HG03521 (cell line): ENCODE measurements around the gene PTPRZ1.

Experiments used
- ATAC-seq: cut with Tn5 transposase; IDR thresholded peaks from one replicate; pipeline ENCODE4 v1.9.1; 2021; ENCODE audit warnings: mild to moderate bottlenecking, moderate library complexity; ENCODE audit not compliant: unreplicated experiment

PTPRZ1 gene

DNA sequence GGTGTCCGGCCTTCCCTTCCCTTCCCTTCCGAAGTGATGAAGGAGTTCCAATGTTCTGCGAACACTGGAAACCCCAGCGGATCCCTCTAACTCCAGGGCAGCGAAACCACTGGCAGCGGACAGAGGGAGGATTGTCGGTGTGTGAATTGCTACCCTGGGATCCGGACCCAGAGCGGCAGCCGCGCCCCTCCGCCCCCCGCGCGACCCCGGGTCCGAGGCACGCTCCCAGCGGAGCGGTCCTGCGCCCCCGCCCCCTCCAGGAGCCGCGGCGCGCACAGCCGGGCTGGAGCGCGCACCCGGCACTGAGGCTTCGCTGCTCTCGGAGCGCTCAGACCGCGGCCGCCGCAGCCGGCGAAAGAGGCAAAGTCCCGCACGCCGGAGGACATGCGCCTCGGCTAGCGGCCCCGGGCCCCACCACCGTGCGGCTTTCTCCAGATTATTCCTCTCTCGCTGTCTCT is at the start of gene PTPRZ1:
Gene PTPRZ1 (plus strand): TSS at position 331 of the 458 bp plus-strand sequence. CDS start 339 bp downstream, outside the sequence.
- peak; percentile 41 for ATAC-seq

DNA sequence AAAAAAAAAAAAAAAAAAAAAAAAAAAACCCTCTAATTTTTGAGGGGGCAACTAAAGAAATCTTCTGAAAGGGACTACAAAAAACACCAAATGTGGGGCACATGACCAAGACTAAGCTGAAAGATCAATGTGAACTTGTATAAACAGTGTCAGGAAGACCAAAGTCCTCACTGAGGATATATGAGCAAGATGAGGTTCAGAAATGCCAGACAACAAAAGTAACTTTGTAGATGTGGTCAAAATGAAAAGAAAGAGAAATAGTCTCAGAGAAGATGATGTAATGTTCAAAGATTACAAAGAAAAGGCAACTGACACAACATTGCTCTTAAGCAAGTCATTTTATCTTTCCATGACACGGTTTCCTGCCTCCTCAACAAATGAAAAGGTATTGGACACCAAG is 48.7 kb upstream of the PTPRZ1 start:
- ATAC-seq: no peak

DNA sequence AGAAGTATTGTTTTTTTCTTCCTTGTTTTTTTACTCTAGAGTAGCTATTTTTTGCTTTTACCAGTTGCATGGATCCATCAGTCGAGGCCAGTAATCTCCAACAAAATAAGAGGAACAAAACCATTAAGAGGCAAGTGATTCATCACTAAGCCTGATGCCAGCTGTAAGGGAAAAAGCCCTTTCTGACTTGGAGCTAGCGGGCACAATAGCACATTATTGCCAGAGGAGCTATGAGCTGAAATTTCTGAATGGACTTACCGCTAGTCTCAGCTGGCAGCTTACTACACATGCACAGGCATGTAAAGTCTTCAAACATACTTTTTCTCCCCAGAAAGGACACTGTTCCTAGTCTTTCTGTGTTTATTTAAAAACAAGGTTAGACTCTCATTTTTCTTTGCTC is 41.6 kb upstream of the PTPRZ1 start:
- ATAC-seq: no peak

DNA sequence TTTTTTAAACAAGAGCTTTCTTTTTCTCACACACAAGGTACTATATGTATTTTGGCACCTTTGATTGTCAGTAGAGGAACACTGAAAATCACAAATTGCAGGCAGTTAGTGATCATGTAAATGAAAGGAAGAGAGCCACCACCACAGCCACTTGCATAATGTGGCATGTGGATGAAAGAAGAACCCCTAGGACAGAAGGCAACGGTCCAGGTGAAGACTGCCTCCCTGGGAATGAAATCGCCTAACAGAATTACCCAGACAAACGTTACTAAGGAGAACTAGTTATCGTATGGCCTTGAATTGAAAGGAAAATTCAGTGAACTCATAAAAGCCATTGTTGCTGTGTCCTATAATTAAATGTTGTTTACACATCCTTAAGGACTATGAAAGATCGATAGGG is 41.2 kb upstream of the PTPRZ1 start:
- no peak for ATAC-seq

DNA sequence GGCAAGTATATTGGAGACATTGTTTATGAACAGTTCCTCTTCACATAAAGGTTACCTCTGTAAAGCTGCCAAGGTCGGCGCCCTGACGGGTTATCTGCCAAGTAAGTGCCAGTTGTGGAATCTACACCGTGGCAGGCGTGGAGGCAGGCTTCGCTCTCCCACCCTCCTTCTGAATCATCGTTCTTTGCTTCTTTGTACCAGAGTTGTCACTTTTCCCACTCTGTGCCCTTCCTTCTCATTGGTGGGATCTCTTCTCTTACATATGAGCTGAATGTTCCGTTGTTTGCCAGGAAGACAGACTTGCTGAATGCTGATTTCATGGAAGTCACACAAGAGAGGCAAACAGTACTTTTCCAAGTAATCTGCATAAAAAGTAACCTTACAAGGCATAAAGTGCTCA is 40.6 kb upstream of the PTPRZ1 start:
- ATAC-seq: no peak

DNA sequence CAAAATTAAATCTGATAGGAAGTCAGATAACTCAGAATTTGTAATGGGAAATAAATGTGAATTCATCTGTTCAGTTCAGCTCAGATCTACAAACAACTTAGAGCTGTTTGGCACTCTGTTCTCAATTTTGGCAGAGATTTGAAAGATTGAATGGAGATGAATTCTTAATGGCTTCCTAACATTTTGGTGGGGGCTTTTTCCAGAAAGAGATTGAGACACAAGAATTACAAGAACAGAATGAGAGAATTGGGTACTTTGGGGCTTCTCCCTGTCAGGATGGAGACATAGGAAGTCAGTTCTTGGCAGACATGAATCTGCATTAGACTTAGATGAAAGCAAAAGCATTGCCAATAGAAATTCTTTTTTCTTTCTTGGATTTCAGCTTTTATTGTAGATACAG is 39.0 kb upstream of the PTPRZ1 start:
- no peak for ATAC-seq

DNA sequence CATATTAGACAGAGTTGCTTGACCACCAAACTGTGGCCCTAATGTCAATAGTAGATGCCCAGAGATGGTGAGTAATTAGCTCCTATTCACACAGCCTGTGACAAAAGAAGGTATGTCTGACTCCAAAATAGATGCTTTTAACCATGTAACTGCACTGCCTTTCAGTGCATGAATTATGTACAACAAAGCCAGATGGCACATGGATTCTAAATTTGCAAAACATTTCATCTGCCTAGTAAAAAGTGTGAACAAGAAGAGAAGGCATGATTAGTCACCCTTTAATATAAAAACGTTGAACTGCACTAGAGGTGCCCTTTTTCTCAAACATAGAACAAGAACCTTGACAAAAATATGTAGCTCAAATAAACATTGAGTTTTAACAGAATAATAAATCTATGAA is 35.5 kb upstream of the PTPRZ1 start:
- no peak for ATAC-seq

DNA sequence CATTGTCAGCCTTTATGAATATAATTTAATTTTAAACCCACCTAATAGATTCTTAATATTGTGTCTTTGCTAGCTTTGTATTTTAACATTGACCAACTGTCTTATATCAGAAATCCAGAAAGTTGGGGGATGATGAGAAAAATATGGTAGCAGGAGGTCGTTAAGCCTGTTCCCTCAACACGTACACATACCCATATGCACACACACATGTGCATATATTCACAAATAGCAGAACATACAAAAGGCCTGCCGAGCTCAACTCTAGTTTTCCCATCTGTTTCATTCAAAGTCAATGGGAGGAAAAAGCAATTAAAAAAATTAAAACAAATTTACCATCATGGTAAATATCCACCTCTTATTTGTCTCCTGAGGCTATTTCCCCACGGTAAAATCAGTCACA is 25.9 kb upstream of the PTPRZ1 start:
- ATAC-seq: no peak

DNA sequence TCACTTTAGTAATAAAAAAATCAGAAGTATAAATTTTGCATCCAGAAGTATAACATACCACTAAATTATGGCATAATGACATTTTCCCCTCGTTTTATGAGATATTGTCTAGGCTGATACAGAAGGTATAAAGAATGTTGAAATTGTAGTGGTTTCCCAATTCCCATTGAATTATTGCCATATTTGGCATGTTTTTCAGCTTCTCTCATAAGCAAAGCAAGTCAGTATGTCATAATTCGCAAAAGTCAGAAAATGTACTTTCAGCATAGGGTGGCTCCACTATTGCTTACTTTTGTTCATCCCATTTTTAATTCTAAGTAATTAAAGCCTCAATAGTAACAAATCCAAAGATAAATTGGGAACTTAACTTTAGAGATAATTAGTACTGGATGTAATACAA is 19.7 kb upstream of the PTPRZ1 start:
- ATAC-seq: no peak

DNA sequence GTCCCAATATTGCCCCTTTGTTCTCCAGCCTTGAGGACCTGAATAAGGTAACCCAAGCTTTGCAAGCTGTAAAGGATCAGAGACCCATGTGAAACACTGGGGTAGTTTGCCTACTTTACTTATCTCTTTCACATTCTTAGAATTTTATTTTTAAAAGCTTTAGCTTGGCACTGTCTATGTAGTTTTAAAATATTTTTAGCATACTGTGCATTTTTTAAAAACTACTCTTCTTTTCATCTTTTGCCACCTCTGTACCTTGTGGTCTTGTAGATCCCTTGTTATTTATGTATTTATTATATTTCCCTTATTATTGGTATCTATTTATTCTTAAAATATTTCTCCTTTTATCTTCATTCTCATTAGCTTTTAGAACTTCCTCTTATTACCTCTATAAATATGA is 12.0 kb upstream of the PTPRZ1 start:
- ATAC-seq: no peak

DNA sequence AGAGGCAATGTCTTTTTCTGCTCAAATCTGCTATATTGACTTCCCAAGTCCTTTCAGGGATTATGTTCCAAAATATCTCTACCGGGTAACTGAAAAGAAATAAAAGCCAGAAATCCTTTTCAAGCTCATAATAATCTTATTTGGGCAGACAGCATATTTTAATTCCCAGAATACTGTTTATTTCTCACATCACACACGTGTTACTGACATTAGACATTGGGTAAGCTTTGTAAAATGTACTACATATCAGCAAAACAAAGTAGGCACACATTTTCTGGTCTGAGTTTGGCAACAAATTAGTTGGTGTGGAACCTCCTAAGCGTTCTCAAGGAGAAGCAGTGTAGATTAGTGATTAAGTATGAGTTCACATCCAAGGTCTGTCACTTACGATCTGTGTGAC is 10.4 kb upstream of the PTPRZ1 start:
- ATAC-seq: no peak

DNA sequence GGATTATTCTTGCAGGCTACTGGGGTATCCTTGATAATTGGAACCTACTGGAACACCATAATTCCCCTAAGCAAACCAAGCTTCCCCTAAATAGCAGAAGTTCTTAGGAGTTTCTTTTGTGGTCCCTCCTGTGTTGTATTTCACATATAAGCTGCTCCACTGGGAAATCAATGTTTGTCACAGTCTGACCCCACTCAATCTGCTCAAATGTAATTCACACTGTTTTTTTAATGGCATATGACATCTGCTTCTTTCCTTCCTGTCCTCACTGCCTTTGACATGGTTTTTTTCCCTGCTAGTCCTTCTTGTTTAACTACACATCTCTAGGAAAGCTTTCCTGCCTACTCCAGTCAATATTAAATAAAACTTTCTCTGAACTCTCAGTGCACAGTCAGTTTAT is 1.8 kb upstream of the PTPRZ1 start:
- ATAC-seq: no peak

DNA sequence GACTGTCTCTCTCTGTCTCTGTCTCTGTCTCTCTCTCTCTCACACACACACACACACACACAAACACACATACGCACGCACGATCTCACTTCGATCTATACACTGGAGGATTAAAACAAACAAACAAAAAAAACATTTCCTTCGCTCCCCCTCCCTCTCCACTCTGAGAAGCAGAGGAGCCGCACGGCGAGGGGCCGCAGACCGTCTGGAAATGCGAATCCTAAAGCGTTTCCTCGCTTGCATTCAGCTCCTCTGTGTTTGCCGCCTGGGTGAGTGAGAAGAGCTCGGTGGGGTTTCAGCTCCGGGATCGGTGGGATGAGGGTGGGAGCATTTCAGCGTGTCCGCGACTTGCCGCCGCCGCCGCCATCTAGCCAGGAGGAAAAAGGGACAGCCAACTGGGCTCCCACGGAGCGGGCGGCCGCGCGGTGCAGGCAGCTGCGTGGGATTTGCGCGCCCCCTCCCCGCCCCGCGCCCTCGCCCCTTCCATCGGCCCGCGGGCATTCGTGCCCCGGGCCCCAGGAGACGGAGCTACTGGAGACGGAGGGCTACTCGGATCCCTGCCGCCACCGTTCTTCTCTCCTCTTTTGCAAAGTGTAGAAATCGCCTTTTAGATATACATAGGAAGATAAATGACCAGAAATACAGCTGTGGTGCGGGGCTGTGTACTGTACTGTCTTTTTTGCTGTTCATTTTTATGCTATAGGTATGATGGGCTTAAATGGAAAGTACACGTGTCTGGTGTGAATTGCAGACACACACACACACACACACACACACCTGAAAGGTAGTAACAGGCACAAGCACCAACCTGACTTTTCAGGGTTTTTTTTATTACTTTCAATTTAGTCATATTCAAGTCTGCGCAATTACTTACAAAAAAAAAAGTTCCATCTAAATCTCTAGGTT is 581 bp downstream of the PTPRZ1 start:
- ATAC-seq: peak; percentile 23

DNA sequence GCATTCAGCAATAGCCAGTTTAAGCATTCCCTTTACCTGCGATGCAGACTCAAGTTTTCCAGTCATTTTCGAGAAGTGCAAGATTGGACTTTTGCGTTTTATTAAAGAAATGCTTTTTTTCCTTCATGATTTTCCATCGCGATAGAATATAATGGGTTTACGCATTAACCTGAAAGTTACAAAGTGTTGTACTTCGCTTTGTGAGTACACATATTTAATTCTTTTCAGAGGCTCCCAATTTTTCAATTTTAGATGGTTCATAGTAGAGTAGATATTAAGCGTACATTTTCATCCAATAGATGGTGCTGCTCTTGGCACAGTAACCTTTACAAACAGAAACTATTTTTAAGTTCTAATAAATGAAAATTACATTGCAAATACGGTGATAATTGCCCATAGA is 1.3 kb downstream of the PTPRZ1 start:
- ATAC-seq: no peak

DNA sequence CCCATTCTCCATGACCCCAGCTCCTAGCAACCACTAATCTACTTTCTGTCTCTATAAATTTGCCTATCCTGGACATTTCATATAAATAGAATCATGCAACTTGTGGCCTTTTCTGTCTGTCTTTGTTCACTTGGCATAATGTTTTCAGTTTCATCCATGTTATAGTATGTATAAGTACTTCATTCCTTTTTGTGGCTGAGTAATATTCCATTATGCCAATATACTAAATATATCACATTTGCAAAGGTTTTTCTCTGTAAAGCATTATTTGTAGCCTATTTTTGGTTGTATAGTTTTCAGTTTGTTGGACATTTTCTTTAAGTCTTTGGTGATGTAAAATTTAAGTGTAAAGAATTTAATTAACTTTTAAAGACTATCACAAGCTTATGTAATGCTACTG is 2.2 kb downstream of the PTPRZ1 start:
- ATAC-seq: no peak

DNA sequence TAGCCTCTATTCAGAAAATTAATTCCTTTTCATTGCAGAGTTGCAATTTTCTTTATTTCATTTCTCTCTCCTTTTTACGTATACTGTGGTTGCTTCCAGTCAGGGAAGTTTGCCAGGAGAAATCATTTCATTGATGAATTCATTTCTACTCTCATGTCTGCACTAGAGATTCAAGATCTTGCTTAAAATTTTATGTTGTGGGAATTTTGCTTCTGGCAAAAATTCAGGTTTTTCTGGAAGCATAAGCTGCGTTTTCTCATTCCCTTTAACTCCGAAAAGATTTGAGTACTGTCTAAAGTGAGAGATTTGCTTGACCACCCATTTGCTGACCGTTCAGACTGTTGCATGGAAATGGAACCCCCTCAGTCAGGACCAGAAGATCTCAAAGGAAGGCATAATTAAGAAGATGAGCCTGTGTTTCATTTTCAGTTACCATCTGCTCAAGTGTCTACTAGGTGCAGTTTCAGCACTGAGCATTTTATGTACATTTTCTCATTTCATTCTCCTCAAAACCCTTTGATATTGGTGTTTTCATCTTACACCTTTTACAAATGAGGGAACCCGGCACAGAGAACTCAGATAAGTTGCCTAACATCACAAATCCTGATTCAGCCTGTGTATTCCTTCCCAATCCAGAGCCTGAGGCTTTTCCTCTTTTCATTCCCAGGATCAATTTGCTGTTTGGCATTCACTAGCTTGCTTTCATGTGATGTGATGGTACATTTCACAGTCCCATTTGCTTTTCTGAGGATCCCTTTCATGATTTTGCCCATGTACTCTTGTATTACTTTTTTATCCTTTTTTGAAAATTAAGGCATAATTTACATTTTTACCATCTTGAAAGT is 3.9 kb downstream of the PTPRZ1 start:
- ATAC-seq: no peak

DNA sequence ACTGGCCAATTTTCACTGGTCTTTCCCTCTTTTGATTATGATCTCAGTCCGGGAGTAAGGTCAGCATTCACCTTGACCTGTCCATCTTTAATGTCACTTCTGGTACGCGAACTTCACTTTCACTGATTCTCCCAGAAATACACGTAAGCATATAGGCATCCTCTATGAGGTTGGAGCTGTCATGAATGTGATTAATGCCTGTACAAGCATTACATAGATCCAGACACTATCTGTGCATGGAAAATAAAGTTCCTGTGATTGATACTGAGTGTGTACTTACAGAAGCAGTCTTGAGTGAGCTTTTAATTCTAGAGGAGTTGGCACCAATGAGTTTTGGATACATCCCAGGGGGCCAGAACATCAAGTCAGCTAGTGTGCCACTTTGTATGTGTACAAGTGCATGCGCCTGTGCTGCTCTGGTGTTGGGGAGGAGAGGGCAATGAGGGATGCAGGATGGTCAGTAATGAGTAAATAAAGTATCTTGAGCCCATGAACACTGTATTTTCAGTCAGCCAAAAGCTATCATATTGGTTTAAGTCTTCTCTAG is 6.0 kb downstream of the PTPRZ1 start:
- no peak for ATAC-seq

DNA sequence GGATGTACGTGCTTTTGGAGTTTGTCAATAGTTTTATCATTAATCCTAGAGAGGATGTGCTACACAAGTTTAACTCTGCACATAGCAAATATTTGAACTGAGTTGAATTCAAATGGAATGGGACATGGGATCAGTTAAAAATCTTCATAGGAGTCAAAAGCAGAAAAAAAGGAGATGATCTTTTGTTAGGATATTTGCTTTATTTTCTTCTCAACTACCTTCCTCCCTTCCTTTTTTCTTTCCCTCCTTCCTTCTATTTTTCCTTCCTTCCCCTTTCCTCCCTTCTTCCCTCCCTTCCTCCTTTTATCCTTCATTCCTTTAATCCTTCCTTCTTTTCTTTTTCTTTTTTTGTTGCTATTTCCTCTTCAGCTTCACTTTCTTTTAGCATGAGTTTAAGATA is 6.6 kb downstream of the PTPRZ1 start:
- no peak for ATAC-seq

DNA sequence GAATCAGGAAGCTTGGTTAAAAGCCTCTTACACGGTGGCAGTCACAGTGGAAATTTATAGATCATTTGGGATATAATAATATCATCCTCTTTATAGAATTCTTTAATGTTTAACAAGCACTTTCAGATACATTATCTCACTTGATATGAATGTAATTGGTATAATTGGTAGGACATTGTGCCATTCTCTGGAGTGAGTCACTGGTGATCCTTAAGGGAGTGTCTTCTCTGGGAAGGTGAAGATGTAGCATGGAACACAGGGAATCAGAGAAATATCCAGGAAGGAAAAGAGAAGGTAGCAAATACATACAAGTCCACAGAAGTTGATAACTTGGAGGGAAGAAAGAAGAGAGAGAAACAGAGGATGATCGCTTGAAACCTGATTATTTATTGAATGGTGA is 9.8 kb downstream of the PTPRZ1 start:
- ATAC-seq: no peak

DNA sequence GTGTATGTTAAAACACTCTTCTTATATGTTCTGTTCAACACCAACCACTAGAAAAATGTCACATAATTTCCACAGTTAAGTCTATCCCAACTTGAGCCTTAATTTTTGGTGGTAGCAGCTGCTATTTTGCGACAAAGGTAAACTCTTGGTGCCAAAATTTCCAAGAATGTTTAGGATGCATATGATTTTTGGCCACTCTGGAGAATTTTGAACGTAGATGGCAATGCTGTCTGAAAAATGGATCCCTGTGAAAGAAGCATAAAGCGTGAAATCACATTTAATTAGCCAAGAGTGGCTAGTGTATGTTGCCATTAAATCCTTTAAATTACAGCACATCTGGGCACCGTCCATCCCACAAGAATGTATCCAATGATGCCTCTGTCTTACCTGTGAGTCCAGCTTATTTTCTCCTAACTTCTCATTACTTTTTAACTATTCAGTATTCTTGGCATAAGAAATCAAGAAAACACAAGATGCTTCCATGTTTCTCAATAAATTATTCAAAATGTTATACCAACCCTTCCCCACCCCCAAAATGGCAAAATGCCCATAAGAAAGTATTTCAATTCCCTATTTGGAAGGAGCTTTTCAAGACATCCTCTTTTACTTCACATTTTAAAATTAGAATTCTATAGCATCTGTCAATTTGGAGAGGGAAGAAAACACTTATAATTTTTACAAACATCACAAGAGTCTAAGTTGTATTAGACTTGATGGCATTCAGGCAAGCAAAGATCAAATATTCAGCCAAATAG is 12.4 kb downstream of the PTPRZ1 start:
- no peak for ATAC-seq

DNA sequence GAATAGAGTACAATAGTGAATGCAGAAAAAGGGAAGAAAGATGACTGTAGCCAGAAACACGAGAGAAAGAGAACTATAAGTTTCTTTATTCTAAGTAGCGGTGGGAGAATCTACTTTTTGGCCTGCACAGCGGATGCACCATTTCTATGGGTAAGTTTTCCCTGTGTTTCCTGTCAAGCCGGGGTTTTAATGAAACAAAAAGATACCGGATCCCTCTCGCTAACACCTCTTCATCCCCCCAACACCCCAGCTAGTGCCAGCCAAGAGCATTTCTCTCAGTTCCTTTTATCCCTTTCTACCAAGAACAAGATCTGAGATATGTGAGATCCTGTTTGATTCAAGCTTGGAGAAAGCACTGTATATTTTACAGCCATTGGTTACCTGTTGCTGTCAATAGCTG is 14.7 kb downstream of the PTPRZ1 start:
- ATAC-seq: no peak
